ENCODE results near the gene NOTUM.

The NOTUM gene

GRCh38 chr17:81961087-81961511 is at the start of gene NOTUM:
NOTUM (minus strand) TSS chr17:81961187; CDS start chr17:81960909, 278 bp downstream.
- DNase-seq (ENCODE audit: low read depth), result no peak

DNA sequence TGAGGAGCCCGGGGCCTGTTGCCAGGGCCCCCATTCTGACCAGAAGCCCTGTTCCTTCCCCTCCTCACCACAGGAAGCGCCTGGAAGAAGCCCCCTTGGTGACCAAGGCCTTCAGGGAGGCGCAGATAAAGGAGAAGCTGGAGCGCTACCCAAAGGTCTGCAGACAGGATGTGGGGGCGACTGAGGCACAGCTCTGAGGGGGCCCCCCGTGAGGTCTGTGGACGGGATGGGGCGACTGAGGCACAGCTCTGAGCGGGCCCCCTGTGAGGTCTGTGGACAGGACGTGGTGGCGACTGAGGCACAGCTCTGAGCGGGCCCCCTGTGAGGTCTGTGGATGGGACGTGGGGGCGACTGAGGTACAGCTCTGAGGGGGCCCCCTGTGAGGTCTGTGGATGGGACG is 48.4 kb upstream of the NOTUM start:
- no peak for DNase-seq (ENCODE audit: low read depth)

DNA sequence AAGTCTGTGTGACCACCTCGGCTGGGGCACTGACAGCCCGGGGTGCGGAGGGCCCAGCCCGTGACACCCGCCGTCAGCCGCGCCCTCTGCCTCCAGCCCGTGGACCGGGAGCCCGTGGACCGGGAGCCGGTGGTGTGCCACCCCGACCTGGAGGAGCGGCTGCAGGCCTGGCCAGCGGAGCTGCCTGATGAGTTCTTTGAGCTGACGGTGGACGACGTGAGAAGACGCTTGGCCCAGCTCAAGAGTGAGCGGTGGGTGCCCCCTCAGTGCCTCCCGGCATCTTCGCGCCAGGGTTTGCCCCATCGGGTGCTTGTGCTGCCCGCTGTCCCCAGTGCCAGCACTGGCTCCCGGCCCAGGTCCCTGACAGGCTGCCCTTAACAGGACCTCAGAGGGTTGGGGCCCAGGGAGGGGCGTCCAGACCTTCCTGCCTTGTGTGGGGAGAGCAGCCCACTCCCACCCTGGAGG is 48.0 kb upstream of the NOTUM start:
- DNase-seq (ENCODE audit: low read depth), result no peak

- no peak for DNase-seq (ENCODE audit: low read depth)
Measured at GRCh38 chr17:82008258-82008940, 47.4 kb upstream of the NOTUM start.

- DNase-seq (ENCODE audit: low read depth), result no peak
Measured at GRCh38 chr17:82007495-82008257, 46.7 kb upstream of the NOTUM start.

GRCh38 chr17:82007228-82007494 is 46.2 kb upstream of the NOTUM start:
- no peak for DNase-seq (ENCODE audit: low read depth)

DNA sequence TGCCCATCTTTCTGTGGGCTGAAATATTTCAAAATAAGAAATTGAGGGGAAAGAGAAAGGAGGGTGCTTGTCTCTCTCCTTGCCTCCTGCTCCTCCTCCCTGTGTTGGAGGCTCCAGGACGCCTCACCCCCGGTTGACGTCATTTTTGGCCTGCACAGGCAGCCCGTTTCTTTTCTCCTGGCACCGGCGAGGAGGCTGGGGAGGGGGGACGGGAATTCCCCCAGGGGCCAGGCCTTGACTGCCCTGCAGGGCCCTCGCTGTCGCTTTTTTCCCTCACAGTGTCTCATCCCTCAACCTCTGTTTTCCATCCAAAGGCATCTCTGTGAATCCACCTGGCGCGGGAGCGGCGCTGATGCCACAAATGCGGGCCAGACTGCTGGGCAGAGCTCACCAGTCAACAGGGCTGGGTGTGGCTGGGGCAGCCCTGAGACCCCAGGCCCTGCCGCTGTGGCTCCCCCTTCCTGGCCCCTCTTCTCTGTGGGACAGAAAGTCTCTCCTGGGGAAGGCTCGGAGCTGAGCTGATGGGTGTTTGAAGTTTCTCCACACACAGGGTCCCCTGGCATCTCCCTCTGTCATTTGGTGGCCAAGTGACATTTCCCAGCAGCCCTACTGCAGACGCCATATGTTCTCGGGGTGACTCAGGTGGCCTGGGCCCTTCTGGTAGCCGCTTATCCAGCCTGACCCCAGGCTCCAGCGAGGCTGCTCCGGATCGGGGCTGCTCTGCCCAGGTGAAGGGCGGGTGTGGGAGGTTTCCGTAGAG is 45.7 kb upstream of the NOTUM start:
- no peak for DNase-seq (ENCODE audit: low read depth)

DNA sequence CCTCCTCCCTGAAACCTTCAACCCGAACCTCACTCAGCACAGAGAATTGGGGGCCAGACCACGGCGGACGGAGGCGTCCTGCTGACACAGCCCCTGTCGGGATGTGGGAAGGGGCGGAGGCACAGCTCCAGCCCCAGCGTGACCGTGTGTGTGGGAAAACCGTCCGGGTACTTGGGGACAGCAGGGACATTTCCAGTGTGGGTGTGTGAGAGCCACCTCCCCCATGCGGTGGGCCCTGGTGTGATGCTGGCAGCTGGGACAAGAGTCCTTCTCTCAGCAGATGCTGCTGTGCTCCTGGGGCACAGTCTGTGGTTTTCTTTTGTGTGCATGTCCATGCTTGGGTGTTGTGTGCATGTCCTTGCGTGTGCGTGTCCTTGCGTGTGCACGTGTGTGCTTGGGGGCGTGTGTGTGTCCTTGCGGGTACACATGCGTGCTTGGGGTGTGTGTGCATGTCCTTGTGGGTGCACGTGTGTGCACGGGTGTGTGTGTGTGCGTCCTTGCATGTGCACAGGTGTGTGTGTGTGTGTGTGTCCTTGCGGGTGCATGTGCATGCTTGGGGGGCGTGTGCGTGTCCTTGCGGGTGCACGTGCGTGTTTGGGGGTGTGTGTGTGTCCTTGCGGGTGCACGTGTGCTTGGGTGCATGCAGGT is 44.8 kb upstream of the NOTUM start:
- no peak for DNase-seq (ENCODE audit: low read depth)

GRCh38 chr17:82004517-82005455 is 43.8 kb upstream of the NOTUM start:
- no peak for DNase-seq (ENCODE audit: low read depth)

DNA sequence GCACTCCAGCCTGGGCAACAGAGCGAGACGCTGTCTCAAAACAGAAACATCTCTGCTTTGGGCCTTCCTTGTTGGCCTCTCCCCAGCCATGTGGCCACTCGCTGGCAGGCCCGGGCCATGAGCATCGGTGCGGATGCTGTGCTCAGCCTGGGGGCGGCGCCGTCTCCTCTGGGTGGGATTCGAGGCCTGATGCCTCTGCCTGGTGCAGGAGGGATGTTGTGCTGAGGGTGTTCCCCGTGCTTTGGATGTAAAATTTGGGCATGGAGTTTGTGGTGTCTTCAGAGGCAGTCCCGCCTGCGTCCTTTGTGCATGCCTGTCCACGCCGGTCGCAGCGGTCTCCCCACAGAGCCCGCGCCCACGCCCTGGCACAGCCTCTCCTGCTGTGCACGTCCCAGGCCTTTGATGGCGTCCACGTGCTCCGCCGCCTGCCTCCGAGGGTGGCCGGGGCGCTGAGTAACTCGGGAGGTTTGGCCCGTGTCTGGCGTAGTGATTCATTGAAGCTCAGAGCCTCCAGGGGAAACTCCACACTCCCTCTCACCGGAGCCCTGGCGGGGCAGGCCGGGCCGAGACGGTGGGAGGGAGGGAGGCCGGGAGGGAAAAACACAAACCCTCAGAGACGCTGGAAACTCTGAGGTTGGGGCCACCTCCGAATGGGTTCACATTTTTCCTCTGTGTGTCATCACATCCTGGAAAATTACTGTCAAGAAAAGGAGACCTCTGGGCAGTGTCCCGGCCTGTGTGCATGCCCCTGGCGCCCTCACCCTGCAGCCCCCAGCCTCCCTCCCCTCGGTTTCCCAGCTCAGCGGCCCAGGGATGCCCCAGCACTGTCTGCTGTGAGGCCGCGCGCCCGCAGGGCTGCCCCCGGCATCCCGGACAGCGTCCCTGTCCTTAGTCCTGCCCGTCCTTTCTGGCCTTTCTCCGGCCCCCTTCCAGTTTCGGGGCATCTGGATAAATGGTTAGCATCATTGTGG is 42.7 kb upstream of the NOTUM start:
- peak; percentile 92 for DNase-seq (ENCODE audit: low read depth)

- DNase-seq (ENCODE audit: low read depth), result no peak
Measured at GRCh38 chr17:82001571-82002056, 40.6 kb upstream of the NOTUM start.

- no peak for DNase-seq (ENCODE audit: low read depth)
Measured at GRCh38 chr17:82000803-82001570, 40.0 kb upstream of the NOTUM start.

DNA sequence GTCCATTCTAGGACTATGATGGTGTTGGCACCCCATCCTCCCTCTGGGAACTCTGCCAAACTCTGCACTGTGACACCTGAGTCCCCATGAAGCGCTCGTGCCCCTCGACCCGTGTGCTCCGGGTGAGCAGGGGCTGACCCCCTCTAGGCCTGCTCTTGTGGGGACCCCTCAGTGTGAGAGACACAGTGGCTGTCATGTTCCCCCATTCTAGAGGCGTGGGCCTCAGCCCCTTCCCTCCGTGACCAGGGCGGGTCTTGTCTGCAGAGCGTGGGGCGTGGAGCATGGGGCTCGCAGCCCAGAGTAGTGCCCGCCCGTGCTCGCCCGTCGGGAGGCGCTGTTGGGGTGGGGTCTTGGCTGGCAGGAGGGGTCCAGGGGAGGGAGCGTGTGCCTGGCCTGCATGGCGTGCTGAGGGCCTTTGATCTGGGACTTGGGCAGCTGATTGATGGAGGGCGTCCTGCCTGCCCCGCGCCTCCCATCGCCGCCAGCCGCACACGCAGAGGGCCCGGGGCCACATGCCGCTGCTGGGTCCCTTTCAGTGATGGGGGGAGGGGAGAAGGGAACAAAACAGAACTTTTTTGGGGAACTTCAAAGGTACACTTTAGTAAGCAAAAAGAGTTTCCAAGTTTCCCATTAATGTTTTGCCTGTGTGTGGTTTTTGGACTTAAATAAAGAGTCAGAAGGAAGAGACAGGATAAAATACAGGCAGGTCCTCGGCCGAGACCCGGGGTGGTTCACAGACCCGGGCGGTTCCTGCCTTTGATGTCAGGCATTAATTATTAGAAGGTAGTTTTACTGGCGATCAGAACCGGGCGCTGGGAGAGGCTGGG is 39.2 kb upstream of the NOTUM start:
- DNase-seq (ENCODE audit: low read depth), result no peak

- no peak for DNase-seq (ENCODE audit: low read depth)
Measured at GRCh38 chr17:81999587-81999975, 38.6 kb upstream of the NOTUM start.

DNA sequence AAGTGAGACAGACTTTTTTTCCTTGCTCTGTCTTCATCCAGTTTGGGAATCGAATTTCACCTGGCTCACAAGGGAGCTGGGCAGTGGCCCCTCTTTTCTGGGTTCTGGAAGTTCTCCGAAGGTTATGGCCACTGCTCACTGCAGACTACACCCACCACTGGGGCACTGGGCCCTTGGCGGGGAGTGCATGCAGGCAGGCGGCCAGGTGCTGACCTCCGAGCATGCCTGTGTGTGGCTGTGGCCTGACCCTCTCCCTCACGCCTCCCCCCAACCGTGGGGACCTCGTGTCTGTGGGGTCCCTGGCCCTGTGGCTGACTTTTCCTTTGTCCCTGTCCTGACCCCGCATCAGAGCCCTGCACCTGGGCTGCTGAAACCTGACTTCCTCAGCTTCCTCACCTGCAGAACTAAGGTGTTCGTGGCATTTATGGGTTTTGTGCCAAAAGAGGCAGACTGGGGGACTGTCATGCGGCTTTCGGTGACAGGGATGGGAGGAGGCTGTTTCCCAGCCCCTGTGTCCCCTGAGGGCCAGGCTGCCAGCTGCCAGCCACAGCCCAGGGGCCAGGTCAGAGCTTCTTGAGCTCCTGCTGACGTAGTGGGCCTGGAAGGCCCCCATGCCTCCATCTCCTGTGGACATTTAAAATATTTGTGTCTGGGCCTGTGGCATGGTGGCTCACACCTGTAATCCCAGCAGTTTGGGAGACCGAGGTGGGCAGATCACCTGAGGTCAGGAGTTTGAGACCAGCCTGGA is 37.9 kb upstream of the NOTUM start:
- no peak for DNase-seq (ENCODE audit: low read depth)

- no peak for DNase-seq (ENCODE audit: low read depth)
Measured at GRCh38 chr17:81998212-81998611, 37.2 kb upstream of the NOTUM start.

- DNase-seq (ENCODE audit: low read depth), result no peak
Measured at GRCh38 chr17:81996757-81997441, 35.9 kb upstream of the NOTUM start.
